HG03457 (cell line): Measurements from ENCODE around the gene TNFRSF12A.
"Not testable (repeated sequence)": the region's sequence is repeated elsewhere in the genome, so short reads cannot be mapped to it uniquely, and the experiment has no call there.

Experiments
- ATAC-seq: cut with Tn5 transposase; IDR thresholded peaks from one replicate; pipeline ENCODE4 v1.9.1; 2021; ENCODE audit warnings: moderate number of reproducible peaks; ENCODE audit not compliant: unreplicated experiment

The TNFRSF12A gene

GRCh38 chr16:3045758-3046640 is 25.8 kb downstream of the TNFRSF12A start, which contains the start of gene MMP25:
TSS of gene MMP25 (plus strand) at chr16:3046561. CDS start at chr16:3046918, 357 bp downstream.
- no peak for ATAC-seq

GRCh38 chr16:3046641-3047386 is 26.6 kb downstream of the TNFRSF12A start:
- ATAC-seq, result no peak

- ATAC-seq, result no peak
Observed at GRCh38 chr16:3047387-3047720, 27.2 kb downstream of the TNFRSF12A start.

GRCh38 chr16:3049921-3050481 is 29.8 kb downstream of the TNFRSF12A start:
- no peak for ATAC-seq

GRCh38 chr16:3050487-3050886 is 30.3 kb downstream of the TNFRSF12A start:
- ATAC-seq, result no peak

GRCh38 chr16:3051009-3051408 is 30.8 kb downstream of the TNFRSF12A start:
- ATAC-seq, result no peak

- ATAC-seq, result no peak
Observed at GRCh38 chr16:3051494-3051893, 31.3 kb downstream of the TNFRSF12A start.

- not testable (repeated sequence) for ATAC-seq
Observed at GRCh38 chr16:3052571-3053329, 32.6 kb downstream of the TNFRSF12A start.

GRCh38 chr16:3053330-3053710 is 33.2 kb downstream of the TNFRSF12A start:
- not testable (repeated sequence) for ATAC-seq

GRCh38 chr16:3054965-3055733 is 35.0 kb downstream of the TNFRSF12A start:
- no peak for ATAC-seq

- ATAC-seq, result not testable (repeated sequence)
Observed at GRCh38 chr16:3055734-3056115, 35.6 kb downstream of the TNFRSF12A start.

- no peak for ATAC-seq
Observed at GRCh38 chr16:3056336-3057180, 36.4 kb downstream of the TNFRSF12A start.

GRCh38 chr16:3057181-3058138 is 37.3 kb downstream of the TNFRSF12A start:
- ATAC-seq, result no peak

GRCh38 chr16:3058139-3059030 is 38.2 kb downstream of the TNFRSF12A start:
- ATAC-seq, result no peak

- peak; percentile 56 for ATAC-seq
Observed at GRCh38 chr16:3059041-3059722, 39.0 kb downstream of the TNFRSF12A start.

- ATAC-seq, result no peak
Observed at GRCh38 chr16:3059723-3060242, 39.6 kb downstream of the TNFRSF12A start.
